HG03159 (cell line): ENCODE results near the gene PLK2.

Experiments used
- ATAC-seq: cut with Tn5 transposase; IDR thresholded peaks from one replicate; pipeline ENCODE4 v1.9.1; 2021; ENCODE audit warnings: mild to moderate bottlenecking, moderate library complexity; ENCODE audit not compliant: unreplicated experiment

PLK2 gene

DNA sequence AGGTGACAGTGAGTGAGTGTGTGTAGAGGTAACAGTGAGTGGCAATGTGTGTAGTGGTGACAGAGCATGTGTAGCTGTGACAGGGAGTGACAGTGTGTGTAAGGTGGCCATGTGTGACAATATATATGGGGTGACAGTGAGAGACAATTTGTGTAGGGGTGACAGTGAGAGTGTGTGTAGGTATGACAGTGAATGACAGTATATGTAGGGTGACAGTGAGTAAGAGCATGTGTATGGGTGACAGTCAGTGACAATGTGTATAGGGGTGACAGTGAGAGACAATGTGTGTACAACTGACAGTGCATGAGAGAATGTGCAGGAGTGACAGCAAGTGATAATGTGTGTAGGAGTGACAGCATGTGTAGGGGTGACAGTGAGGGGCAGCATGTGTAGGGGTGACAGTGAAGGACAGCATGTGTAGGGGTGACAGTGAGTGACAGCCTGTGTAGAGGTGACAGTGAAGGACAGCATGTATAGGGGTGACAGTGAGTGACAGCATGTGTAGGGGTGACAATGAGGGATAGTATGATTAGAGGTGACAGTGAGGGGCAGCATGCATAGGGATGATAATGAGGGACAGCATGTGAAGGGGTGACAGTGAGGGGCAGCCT, 21.3 kb upstream of the PLK2 start:
- ATAC-seq: no peak

DNA sequence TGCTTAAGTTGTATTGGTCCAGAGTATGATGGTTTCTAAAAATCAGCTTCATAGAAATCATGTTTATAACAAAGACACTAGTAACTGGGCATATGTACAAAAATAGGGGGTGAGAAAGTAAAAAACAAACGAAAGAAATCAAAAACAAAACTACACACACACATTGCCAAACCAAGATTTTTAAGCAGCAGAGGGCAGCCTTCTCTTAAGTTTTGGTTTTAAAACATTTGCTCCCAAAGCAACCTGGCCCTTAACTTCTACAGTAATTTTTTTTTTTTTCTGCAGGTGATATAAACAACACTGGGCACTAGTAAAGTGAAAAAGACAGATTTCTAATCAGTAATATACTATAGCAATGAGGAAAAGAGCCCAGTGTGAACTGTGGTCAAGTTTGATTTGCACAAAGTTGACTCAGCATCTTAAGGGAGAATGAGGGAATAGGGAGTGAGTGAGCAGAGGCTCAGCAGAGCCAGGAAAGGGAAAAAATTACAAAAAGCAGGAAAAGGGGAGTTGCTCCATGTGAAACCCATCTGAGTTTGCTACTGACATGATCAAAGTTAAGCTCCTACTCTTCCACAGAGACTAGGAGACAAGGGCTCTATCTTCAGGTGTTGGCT, 18.0 kb upstream of the PLK2 start:
- ATAC-seq: no peak

DNA sequence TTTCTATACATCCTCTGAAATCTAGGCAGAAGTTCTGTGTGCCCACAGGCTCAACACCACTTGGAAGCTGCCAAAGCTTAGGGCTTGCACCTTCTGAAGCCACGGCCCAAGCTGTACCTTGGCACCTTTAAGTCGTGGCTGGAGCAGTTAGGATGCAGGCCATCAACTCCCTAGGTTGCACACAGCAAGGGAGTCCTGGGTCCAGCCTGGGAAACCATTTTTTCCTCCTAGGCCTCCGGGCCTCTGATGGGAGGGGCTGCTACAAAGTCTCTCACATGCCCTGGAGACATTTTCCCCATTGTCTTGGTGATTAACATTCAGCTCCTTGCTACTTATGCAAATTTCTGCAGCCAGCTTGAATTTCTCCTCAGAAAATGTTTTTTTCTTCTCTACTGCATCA, 15.5 kb upstream of the PLK2 start:
- no peak for ATAC-seq

DNA sequence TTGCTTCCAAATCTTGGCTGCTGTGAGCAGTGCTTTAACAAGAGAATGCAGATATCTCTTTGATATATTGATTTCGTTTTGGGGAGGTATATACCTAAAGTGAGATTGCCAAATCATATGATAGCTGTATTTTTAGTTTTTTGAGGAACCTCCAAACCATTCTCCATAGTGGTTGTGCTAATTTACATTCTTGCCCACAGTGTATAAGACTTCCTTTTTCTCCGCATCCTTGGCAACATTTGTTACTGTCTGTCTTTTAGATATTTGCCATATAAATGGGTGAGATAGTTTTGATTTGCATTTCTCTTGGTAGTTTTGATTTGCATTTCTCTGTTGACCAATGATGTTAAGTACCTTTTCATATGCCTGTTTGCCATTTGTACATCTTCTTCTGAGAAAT, 10.0 kb upstream of the PLK2 start:
- ATAC-seq: no peak

DNA sequence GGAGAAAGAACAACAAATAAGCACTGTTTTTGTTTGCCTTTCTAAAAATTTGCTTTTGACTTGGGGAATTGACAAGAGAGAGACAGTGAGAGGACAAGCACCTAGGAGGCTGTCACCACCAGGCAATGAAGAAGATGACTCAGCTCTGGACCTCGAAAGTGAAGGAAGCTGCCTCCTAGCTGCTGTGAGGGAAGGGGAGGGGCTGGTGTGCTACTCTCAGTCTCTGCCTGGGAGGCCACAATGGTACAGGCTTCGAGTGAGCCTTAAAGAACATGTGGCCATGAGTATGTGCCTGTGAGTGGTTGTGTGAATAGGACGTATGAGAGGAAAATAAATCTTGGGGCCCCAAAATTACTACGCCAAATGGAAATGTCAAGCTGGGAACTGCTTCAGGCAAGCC, 7.1 kb upstream of the PLK2 start:
- peak; percentile 99 for ATAC-seq

DNA sequence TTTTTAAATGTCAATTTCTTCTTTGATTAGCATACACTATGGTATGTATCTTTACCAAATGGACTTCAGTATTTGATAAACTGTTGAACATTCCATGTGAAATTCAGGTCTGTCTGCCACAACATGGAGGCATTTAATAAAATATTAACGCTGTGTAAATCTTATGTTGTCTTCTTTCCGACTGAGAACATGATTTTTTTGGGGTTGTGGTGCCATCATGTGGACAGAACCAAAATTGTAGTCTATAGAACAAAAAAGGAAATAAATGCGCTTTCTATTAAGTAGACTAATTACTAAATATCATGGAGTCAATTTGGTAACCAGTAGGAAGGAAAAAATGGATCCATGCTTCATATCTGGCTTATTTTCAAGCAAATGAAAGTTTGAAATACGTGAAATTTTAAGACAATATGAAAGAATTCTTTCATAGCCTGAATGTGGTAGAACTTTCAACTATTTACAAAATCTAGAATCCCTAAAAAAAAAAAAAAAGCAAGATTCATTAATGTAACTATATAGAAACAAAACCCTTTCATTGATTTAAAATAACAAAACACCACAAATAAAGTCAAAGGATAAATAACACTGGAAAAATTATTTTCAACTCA, 2.8 kb upstream of the PLK2 start:
- no peak for ATAC-seq

DNA sequence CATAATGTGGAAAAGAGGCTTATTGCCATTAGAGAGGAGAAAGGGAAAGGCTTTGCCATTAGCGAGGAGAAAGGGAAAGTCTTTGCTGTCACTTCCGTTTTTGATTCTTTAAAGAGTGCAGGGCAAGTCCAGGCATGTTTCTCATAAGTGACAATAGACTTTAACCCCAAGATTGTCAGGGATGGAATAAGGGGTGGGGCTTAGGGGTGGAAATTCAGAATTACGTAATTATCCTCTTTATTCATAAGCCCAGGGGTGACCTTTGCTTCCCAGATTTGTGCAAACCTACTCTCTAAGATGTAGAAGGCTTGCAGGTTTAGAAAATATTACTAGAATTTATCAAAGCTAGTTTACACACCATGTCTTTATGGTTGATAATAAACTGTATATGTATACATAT, 2.3 kb upstream of the PLK2 start:
- no peak for ATAC-seq

DNA sequence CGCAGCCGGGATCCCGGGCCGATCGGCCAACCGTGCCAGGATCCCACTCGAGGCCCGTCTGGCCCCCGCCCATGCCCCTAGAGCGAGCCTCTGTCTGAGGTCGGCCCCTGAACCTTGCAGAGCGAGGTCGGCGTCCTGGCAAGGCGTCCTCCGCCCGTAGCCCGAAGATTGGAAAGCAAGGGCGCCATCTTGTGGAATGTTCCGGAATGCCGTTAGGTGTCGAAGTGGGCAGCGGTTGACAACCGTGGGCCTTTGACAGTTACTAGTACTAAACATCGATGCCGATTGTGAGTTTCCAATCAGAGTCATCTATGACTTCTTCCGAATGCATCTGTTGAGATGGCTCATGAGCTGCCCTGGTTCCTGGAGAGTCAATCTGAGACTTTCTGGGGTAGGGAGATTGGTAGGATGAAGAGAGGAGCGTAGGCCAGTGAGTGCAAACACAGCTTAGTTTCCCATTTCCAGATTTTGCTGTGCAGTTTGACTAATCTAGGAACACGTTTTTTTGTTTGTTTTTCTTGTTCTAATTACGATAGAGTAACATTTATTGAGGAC, 923 bp upstream of the PLK2 start:
- peak; percentile 76 for ATAC-seq

DNA sequence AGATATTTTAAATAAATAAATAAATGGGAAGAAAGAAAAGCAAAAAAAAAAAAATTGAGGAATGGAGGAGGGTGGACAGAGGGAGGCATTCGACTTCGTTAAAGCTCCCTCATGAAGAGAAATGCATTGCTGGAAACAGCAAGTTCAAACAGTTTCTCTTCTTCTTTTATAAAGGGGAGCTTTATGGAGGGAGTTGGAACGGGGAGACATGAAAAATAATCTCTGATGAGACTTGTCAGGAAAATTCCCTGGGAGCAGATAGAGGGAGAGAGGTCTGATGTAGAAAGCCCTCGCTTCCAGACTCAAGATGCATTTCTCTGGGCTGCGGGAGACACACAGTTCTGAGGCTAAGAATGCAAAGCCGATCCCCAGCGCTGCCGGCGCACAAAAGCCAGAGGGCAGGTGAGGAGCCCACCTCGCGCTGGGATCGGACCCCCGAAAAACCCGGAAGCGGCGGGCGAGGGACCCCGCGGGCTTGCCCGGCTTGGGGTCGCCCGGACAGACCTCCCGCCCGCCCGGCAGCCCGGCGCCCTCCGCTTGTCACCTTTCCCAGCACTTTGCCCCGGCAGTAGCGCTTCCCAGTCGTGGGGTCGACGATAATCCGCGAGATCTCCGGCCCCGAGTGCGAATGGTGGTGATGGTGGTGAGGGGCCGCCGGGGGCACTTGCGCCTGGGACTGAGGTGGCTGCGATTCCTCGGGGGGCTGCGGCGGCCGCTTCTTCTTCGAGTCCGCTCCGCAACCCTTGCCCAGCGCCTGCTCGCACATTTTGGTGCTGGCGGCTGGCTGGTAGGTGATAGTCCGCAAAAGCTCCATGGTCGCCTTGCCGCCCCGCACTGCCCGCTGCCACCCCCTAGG, 512 bp downstream of the PLK2 start:
- peak; percentile 1 for ATAC-seq

DNA sequence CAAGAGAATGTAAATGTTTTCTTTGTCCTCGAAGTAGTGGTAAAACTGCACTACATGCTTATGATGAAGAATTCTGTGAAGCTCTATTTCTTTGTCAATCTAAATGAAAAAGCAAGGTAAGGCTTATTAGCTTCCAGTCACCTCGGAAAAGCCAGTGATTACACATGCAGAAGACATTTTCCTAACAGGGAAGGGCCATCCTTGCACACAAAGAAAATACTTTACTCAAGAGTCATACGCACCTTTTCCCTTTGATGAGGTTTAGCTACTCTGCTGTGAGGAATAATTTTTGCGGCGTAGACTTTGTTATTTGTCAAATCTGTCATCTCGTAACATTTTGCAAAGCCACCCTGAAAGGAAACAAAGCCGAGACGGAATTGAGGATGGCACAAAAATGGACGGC, 1.1 kb downstream of the PLK2 start:
- ATAC-seq: no peak

DNA sequence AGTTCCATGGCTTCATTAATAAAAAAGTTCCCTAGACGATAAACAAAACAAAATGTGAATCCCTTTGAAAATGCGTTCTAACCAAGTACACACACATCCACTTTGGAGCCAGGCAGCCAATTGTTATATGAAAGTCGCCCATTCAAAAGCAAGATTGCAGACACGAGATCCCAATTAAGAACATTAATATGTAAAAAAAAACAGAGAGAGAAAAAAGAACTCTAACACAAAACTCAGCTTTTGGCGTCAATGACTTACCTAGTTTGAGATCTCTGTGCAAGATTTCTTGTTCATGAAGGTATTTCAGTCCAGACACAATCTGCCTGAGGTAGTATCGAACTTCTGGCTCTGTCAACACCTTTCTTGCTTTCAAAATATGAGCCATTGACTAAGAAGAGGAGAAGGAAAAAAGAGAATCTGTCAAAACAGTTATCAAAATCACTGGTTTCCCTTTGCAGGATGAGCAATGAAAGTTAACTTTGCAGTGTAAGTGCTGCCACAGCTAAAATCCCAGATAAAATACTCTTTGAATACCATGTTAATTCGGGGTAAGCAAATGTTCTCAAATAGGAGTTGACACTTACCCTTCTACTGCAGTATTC, 1.6 kb downstream of the PLK2 start:
- ATAC-seq: no peak

DNA sequence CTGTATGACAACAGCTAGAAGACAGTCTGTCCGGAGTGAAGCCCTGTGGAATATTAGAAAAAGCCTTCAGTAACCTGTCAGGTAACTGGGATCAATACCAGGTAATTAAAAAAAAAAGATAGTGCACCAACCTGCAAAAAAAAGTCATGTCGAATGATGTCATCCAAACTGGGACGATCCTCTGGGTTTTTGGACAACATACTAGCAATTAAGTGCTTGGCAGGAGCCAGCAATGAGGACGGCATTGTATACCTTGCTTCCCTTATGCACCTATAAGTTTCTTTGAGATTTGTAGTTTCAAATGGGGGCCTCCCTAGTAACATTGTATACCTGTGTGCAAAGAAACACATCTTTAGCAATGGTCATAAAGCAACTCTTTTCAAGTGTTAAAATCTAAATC, 2.8 kb downstream of the PLK2 start:
- no peak for ATAC-seq

DNA sequence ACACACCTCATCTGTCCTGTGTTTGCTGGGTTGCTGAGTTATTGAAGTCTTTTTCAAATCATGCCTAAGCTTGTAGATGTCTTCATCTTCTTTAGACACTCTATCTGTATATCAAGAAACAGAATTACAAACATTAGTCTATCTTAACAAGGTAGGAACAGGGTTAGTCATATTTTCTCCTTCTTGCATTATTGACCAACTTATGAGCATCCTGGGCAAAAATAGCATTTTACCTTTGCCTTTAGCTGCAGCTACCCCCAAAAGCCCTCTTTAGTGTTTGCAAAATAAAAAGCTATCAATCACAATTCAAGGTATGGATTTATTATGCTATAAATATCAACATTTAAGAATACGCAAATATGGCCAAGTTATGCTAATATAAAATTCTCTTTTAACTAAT, 3.4 kb downstream of the PLK2 start:
- no peak for ATAC-seq

DNA sequence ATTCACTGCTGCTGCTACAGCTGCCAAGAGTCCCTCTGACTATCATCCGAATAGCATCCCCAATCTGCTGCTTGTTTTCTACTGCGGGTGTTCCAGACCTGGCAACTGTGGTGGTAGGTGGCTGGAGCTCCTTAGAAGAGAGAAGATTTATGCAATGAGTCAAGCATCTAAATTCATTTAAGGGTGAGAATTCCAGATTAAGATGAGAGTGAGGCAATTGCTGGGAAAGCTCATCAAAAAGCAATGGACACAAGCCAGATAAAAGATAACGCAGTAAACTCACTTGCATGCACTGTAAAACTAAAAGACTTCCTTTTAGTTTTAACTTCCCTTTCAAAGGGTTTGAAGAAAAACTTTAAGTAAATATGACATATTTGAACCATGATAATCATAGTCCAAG, 3.9 kb downstream of the PLK2 start:
- ATAC-seq: no peak

DNA sequence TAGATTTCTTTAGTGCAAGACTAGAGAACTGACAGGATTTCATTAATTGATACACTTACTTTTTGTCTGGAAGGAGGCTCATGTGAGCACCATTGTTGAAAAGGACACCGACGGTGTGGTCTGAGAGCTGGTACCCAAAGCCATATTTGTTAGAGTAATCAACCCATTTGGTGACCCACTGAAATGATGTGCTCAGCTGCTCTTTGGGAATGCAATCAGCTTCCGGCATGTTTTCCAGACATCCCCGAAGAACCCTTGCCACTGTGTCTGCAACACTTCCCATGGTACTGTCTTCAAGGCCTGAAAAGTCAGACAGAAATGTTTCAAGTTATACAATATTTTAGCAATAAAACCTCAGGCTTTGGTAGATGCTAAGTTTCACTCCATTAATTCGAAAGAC, 4.4 kb downstream of the PLK2 start:
- ATAC-seq: no peak

DNA sequence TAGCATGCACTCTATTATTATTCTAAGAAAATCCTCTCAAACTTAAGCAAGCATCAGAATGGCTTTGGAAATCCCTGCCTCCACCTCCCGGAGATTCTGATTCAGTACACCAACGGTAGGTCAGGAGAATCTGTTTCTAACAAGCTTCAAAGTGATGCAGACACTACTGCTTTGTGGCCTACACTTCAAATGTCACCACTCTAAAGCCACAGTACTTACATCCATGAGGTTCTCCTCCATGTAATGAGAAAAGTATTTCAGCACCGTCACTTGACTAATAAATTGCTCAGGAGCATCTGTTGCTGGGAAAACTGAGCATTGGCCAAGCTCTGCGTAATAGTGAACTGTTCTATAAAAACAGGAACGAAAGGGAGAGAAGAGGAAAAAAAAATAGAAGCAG, 4.8 kb downstream of the PLK2 start:
- no peak for ATAC-seq

DNA sequence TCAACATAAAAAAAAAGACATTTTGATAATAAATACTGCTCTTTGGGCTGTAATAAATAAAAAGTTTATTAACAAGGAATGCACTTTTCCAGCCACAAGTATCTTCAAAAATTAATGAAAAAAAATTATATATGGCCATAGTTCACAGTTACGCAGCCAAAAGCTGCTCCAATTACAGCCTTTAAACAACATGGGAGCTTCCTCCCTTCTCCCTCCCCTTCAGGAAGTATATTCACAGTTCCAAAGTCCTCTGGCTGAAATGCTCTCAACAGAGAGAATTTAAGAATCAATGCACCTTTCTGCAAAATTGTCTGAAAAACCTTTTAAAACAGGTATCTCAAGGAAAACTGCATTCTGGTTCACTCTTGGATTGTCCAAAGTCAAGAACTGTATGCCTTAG, 5.9 kb downstream of the PLK2 start:
- ATAC-seq: no peak

DNA sequence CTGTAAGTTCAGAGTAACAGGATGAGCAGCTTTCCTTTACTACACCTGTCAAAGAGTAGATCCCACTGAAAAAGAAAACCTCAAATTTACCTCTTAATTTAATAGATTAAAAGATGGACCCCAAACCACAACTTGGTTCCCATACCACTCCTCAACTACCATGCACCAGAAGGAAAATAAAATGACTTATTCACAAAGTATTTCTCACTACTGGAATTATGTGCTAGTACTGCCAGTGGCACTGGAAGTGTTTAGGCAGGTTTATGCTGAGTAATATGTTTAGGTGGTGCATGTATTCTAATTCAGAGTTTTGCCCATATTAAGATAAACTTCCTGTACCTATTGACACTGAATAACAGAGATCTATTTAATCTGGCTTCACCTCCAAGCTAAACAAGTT, 6.6 kb downstream of the PLK2 start:
- ATAC-seq: no peak

DNA sequence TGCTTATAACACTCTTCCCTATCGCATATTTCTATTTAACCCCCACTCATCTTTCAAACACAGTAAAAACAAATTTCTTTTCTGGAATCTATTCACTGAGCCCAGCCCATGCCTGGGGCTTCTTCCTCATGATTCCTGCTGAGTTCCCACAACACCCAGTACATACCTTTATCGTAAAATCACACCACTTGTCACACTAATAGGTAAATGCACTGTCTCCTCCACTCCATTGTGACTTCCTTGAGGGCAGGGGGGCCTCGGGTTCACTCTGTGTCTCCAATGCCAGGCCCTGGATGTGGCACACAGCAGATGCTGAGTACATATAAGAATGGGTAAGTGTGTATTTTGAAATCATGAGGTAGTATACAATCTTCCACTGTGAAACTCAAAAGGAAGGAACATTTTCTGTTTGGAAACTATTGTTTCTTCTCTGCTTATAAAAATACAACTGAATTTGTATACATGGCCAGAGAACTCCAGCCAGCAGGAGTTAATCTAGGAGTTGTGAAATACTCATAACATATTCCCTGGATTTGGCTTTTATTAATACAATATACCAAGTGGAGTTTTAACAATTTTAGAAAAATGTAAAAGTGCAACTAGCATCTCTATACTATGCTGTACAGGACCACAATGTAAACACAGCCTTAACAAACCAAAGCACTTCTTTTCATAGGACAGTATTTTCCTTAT, 7.2 kb downstream of the PLK2 start:
- no peak for ATAC-seq

DNA sequence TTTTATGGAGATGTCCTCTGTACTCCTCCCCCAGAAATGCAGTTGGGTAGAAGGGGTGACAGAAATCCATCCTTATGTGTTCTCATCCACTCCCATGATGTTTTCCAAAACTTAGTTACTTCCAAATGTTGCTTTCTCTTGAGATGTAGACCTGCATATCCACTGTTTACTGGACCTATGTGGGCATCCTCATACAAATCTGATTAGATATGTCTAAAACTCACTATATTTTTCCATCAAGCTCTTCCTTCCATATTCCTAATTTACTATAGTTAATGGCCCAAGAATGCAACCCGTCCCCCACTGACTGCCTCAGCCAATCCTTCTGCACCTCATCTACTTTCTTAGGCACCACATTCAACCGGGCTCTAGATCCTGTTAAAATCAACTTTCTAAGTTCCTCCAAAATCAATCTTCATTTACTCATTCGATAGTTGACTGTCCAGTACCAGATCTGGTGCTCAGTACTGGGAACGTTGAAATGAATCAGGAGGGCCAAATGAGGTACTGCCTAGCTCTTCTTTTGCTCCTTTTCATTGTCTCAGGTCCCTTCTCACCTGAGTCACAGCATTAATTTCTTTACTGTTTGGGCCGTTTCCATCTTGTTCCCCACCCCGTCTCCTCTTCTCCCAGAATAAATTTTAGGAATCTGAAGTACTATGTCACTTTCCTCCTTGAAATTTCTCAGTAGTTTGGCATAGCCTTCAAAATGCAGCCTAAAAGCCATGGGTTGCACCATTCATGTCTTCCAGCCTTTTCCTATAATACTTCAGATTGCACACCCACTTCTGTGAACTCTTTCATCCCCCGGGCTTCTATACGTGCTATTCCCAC, 7.9 kb downstream of the PLK2 start:
- no peak for ATAC-seq
